Nephron progenitor cell (in vitro differentiated cells): ENCODE results near the gene ATP6V1C2.

Source experiments
- DNase-seq: peaks from one replicate; pipeline ENCODE4 v3.0.0; 2021
- H3K27ac Mint-ChIP-seq: 2 replicates; pipeline ENCODE4 v1.8.0; 2021; ENCODE audit warnings: mild to moderate bottlenecking, moderate library complexity, mixed read lengths
- H3K27me3 Mint-ChIP-seq: 2 replicates; pipeline ENCODE4 v1.8.0; 2021; ENCODE audit warnings: mild to moderate bottlenecking, low read depth, mixed read lengths; ENCODE audit not compliant: poor library complexity
- H3K36me3 Mint-ChIP-seq: 2 replicates; pipeline ENCODE4 v1.8.0; 2021; ENCODE audit warnings: low read depth, mixed read lengths
- H3K4me1 Mint-ChIP-seq: 2 replicates; pipeline ENCODE4 v1.8.0; 2021; ENCODE audit warnings: mixed read lengths
- H3K4me3 Mint-ChIP-seq: 2 replicates; pipeline ENCODE4 v1.8.0; 2021; ENCODE audit warnings: mild to moderate bottlenecking, moderate library complexity, mixed read lengths
- H3K9me3 Mint-ChIP-seq: 2 replicates; pipeline ENCODE4 v1.8.0; 2021; ENCODE audit warnings: mild to moderate bottlenecking, moderate library complexity, mixed read lengths
- TF ChIP-seq, protein P1 (sequence below): fragments of 200-600 bp; sonication (generic); IDR thresholded peaks from 2 replicates; pipeline ENCODE4 v1.5.0; 2021; ENCODE audit warnings: antibody characterized with exemption

Gene ATP6V1C2

DNA sequence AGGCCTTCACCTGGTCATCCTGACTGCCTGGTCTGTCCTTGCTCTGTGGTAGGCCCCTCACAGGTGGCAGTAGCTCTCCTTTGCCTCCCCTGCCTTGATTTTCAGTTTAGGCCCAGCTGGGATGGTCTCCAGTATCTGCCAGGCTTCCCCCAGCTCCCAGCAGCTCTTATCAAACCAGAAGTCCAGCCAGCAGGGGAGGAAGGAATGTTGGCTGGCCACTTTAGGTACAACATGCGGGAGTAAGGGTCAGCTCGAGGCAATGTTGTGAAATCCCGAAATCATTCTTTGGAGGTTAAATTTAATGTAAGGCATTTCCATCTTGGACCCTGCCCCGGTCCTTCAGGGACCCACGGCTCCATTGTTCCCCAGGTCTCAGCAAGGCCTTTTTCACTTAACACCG lies 16.8 kb downstream of the ATP6V1C2 start:
- peaks cover 4% of the 10 kb centered on the region for H3K9me3 Mint-ChIP-seq
- no peak overlapping the region for H3K4me3 Mint-ChIP-seq
- peaks cover 17% of the 10 kb centered on the region for H3K27me3 Mint-ChIP-seq
- H3K27ac Mint-ChIP-seq: no peak overlapping the region
- no peak for DNase-seq
- H3K36me3 Mint-ChIP-seq: no peaks in the 10 kb centered on the region
- peaks cover 16% of the 10 kb centered on the region for H3K4me1 Mint-ChIP-seq
- TF ChIP-seq, protein P1, sequence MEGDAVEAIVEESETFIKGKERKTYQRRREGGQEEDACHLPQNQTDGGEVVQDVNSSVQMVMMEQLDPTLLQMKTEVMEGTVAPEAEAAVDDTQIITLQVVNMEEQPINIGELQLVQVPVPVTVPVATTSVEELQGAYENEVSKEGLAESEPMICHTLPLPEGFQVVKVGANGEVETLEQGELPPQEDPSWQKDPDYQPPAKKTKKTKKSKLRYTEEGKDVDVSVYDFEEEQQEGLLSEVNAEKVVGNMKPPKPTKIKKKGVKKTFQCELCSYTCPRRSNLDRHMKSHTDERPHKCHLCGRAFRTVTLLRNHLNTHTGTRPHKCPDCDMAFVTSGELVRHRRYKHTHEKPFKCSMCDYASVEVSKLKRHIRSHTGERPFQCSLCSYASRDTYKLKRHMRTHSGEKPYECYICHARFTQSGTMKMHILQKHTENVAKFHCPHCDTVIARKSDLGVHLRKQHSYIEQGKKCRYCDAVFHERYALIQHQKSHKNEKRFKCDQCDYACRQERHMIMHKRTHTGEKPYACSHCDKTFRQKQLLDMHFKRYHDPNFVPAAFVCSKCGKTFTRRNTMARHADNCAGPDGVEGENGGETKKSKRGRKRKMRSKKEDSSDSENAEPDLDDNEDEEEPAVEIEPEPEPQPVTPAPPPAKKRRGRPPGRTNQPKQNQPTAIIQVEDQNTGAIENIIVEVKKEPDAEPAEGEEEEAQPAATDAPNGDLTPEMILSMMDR: no peak

DNA sequence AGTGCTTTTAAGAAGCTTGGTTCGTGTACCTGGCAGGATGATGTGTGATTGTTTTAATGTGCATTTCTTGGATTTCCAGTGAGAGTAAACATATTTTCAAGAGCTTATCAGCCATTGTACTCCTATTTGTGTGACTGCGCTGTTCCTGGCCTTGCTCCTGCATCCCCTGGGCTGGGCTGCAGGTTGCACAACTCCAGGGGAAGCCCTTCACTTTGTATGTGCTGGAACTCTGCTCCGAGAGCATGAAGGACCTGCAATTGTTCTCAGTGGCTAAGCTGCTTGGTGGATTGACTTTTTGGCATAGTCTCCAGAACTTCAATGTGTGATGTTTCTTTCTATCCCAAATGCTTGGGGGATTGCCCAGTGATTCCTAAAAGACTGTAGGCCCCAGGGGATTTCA lies 18.8 kb downstream of the ATP6V1C2 start:
- no peaks in the 10 kb centered on the region for H3K36me3 Mint-ChIP-seq
- H3K4me3 Mint-ChIP-seq: no peak overlapping the region
- no peak for DNase-seq
- TF ChIP-seq, protein P1: no peak
- no peak overlapping the region for H3K27ac Mint-ChIP-seq
- H3K4me1 Mint-ChIP-seq: no peaks in the 10 kb centered on the region
- H3K9me3 Mint-ChIP-seq: peaks cover 4% of the 10 kb centered on the region
- peaks cover 17% of the 10 kb centered on the region for H3K27me3 Mint-ChIP-seq

DNA sequence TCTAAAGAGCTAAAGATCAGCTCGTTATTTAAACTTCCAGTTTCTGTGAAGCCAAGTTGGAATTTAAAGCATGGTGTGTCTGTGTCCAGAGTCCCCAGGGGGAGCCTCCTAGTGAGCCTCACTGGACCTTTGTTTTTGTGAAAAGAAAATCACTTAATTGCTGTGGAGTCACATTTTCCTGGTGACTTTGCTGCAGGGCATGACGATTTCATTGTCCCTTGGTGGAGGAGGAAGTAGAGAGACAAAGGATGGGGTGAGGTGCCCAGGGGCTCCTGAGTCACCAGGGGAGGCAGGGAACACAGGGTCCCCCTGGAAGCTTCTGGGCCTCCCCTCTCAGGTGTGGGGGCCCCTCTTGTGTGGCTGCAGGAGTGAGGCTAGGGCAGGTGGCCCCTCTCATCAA lies 19.7 kb downstream of the ATP6V1C2 start:
- H3K4me1 Mint-ChIP-seq: no peaks in the 10 kb centered on the region
- no peak overlapping the region for H3K4me3 Mint-ChIP-seq
- no peak for DNase-seq
- peaks cover 4% of the 10 kb centered on the region for H3K9me3 Mint-ChIP-seq
- H3K36me3 Mint-ChIP-seq: no peaks in the 10 kb centered on the region
- peaks cover 15% of the 10 kb centered on the region for H3K27me3 Mint-ChIP-seq
- TF ChIP-seq, protein P1: no peak
- no peak overlapping the region for H3K27ac Mint-ChIP-seq

DNA sequence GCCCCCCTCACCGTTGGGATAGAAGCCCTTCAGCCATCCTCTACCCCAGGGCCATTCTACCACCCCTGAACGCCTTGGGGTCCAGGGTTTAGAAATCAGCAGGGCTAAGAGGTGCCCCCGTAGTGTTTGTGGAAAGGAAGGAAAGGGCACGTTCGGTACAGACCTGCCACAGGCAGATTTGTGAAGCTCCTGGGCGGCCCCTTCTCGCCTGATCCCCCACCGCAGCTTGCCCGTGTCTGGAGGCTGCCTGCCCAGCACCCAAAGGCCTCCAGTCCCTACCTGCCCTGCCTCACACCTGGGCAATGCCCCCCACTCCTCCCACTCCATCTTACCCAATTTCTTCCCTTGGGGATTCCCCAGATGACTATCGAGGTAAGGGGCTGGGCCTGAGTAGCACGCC lies 21.2 kb downstream of the ATP6V1C2 start:
- Mint-ChIP-seq H3K36me3 (no peaks in the 10 kb centered on the region), H3K4me3 (no peak overlapping the region), H3K27me3 (peaks cover 19% of the 10 kb centered on the region), H3K27ac (no peak overlapping the region), H3K9me3 (peaks cover 4% of the 10 kb centered on the region), H3K4me1 (no peaks in the 10 kb centered on the region)
- DNase-seq: no peak
- TF ChIP-seq, protein P1: no peak

DNA sequence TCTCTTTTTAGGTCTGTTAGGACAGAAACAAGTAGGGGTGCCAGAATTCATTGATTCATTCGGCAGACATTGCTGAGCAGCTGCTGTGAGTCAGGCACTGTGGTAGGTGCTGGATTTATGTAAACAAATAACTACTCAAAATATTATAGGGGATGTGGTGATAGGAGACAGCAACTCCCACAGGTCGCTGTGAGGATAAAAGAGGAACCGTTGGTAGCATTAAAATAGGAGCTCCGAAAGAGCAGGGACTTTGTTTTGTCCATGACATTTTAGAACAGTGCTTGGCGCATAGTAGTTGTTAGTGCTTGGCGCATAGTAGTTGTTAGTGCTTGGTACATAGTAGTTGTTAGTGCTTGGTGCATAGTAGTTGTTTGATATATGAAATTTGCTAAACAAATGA lies 29.2 kb downstream of the ATP6V1C2 start:
- Mint-ChIP-seq H3K4me1 (peaks cover 3% of the 10 kb centered on the region), H3K4me3 (no peak overlapping the region), H3K36me3 (no peaks in the 10 kb centered on the region), H3K27ac (no peak overlapping the region), H3K27me3 (peaks cover 22% of the 10 kb centered on the region), H3K9me3 (no peaks in the 10 kb centered on the region)
- TF ChIP-seq, protein P1: no peak
- no peak for DNase-seq

DNA sequence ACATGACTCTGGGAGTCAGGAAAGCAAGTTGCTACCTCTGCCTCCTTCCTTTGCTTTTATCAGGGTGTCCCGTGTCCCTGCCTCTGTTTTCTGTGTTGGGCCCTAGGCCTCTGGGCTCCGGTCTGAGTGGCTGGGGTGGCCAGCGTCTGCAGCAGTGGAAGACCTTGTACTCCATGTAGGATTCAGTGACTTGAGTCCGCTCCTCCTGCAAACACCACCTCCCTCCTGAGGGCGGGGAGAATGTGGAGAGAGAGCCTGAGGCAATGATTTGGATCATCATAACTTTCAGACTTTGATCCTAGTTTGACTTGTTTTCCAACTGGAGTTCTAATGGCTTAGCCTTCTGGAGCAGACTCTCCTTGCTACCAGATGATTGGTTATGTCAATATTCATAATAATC lies 30.8 kb downstream of the ATP6V1C2 start:
- TF ChIP-seq, protein P1: no peak
- Mint-ChIP-seq H3K4me1 (peaks cover 5% of the 10 kb centered on the region), H3K9me3 (no peaks in the 10 kb centered on the region), H3K36me3 (no peaks in the 10 kb centered on the region), H3K27me3 (peaks cover 16% of the 10 kb centered on the region), H3K4me3 (no peak overlapping the region), H3K27ac (no peak overlapping the region)
- no peak for DNase-seq
